ENCODE data around the gene CD38.
"Not testable (repeated sequence)": the region's sequence is repeated elsewhere in the genome, so short reads cannot be mapped to it uniquely, and the experiment has no call there.

The CD38 gene

DNA sequence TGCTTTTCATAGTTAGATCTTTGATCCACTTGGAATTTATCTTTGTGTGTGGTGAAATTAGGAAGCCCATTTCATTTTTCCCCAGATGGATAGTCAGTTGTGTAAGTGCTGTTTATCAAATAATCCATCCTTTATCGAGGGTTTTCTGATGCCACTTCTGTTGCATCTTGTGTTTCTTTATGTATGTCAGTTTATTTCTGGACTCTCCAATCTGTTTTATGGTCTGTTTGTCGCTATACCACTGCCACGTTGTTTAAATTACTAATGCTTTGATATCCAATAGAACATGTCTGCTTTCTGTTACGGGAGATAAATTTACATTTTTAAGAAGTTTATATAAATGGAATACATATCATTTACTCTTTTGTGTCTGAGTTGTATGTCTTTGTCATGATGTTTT is 21.0 kb downstream of the CD38 start:
- H3K4me3 ChIP-seq (ENCODE audit: low read length): no peak overlapping the region
- TF ChIP-seq, protein P1, sequence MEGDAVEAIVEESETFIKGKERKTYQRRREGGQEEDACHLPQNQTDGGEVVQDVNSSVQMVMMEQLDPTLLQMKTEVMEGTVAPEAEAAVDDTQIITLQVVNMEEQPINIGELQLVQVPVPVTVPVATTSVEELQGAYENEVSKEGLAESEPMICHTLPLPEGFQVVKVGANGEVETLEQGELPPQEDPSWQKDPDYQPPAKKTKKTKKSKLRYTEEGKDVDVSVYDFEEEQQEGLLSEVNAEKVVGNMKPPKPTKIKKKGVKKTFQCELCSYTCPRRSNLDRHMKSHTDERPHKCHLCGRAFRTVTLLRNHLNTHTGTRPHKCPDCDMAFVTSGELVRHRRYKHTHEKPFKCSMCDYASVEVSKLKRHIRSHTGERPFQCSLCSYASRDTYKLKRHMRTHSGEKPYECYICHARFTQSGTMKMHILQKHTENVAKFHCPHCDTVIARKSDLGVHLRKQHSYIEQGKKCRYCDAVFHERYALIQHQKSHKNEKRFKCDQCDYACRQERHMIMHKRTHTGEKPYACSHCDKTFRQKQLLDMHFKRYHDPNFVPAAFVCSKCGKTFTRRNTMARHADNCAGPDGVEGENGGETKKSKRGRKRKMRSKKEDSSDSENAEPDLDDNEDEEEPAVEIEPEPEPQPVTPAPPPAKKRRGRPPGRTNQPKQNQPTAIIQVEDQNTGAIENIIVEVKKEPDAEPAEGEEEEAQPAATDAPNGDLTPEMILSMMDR (conservative IDR thresholded peaks at IDR 0.05; ENCODE audit: low read depth, low read length): no peak
- DNase-seq (ENCODE audit: low read depth): no peak

DNA sequence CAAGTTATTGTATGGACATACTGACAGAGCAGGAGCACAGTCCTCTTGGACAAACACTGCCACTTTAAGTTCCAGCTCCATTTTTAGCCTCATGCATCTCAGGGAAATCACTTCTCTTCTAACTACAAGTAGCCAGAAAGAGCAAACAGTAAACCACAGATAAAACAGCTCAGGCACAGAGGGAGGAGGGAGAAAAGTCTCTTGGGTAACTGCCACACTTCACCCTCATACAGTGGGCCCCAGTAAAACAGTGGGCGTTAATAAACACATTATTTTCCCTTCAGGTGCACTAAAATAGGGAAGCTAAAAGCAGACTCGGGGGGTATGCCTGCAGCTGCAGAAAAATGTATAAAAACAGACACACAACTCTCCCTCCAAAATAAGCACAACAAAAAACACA is 21.6 kb downstream of the CD38 start:
- DNase-seq (ENCODE audit: low read depth): no peak
- TF ChIP-seq, protein P1 (conservative IDR thresholded peaks at IDR 0.05; ENCODE audit: low read depth, low read length): no peak
- no peak overlapping the region for H3K4me3 ChIP-seq (ENCODE audit: low read length)

DNA sequence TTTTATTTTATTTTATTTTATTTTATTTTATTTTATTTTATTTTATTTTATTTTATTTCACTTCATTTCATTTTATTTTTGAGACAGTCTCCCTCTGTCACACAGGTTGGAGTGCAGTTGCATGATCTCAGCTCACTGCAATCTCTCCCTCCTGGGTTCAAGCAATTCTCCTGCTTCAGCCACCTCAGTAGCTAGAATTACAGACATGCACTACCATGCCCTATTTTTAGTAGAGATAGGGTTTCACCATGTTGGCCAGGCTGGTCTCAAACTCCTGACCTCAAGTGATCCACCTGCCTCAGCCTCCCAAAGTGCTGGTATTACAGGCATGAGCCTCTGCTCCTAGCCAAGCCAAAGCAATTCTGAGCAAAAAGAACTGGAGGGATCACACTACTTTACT is 24.4 kb downstream of the CD38 start:
- DNase-seq (ENCODE audit: low read depth); H3K4me3 ChIP-seq (ENCODE audit: low read length): not testable (repeated sequence)

DNA sequence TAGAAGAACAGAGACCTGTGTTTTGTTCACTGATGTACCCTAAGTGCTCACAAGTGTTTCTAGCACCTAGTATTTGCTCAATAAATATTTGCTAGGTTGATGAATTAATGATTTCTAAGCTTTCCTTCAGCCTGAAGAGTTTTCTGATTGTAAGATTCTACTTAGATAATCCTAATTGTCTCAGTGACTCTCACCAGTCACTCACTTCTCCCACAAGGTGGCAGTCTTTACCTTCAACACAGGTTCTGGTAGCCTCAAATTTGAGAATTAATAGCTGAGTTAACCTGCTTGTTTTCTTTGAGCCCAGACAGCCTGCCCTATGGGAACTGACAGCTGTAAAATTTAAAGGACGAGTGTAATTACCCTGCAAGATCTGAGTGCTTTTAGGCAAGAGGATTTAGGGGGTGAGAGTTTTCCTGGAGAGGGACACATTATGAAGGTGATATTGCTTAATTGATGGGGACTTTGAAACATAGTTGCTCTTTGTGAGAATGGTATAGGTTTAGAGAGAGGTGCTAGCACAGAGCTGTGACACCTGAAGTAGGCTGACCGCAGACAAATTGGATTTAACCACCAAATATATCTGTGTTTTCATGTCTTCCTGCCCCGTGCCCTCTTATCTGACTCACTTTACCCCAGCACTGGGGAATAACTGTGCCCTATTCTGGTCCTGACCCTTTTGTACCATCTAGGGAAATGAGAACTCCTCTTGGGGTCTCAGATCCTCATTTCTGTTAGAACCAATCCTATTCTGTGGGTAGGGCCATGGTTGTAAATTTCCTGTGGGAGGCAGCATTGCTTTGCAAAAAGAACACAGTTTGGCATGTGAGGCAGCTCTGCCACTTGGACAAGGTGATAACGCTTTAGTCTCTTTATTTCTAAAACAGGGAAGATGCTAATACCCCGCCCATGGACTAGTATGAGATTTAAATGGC is 27.7 kb downstream of the CD38 start:
- no peak overlapping the region for H3K4me3 ChIP-seq (ENCODE audit: low read length)
- TF ChIP-seq, protein P1 (conservative IDR thresholded peaks at IDR 0.05; ENCODE audit: low read depth, low read length): peak; percentile 78
- peak; percentile 22 for DNase-seq (ENCODE audit: low read depth)

- DNase-seq (ENCODE audit: low read depth): no peak
- H3K4me3 ChIP-seq (ENCODE audit: low read length): no peak overlapping the region
- TF ChIP-seq, protein P1 (conservative IDR thresholded peaks at IDR 0.05; ENCODE audit: low read depth, low read length): no peak
Measured at GRCh38 chr4:15809058-15809457, 30.9 kb downstream of the CD38 start.

DNA sequence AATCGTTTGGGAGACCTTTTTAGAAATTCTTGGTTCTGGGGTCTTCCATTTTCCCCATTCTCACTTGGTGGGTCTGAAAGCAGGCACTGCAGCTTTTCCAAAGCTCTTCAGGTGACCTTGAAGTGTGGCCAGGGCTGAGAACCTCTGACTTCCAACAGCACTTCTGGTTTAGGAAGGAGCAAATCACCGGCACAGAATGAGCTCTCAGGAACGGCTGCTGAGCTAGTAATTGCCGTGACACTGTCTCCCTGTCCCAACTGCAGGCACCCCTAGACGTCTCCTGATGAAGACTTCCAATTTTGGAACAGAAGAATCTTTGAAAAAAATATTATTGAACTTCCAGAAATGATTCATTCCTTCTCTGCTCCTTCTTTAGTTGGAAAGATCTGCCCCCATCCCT is 31.3 kb downstream of the CD38 start:
- TF ChIP-seq, protein P1 (conservative IDR thresholded peaks at IDR 0.05; ENCODE audit: low read depth, low read length): no peak
- DNase-seq (ENCODE audit: low read depth): no peak
- no peak overlapping the region for H3K4me3 ChIP-seq (ENCODE audit: low read length)

DNA sequence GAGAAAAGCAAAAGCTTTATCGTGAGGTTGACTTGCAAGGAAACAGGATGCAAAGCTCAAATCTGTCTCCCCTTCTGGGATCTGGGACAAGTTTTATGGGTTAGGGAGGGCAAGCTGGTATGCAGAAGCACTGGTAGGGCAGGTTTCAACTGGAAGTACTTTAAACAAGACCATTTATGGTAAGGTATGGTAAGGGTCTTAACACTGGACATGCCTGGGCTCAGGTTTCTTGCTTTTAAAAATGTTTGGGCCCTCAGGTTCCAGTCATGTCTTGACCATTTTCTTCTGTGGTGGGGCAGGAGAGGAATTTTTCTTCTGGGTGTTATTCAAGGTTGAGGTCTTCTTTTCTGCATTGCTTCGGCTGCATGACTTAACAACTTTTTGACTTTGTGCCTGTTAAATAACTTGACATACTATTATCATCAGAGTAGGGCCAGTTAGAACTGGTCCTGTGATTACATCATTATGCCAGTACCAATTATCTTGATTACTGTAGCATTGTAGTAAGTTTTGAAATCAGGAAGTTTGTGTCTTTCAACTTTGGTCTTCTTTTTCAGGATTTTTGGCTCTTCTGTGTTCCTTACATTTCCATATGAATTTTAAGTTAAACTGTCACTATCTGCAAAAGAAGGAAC is 33.7 kb downstream of the CD38 start:
- no peak for DNase-seq (ENCODE audit: low read depth)
- H3K4me3 ChIP-seq (ENCODE audit: low read length): no peak overlapping the region
- TF ChIP-seq, protein P1 (conservative IDR thresholded peaks at IDR 0.05; ENCODE audit: low read depth, low read length): no peak

Data from retinal pigment epithelial cell (primary cell).